HG02623 (cell line): ENCODE results near the gene PJA2.

Experiments used
- ATAC-seq: cut with Tn5 transposase; IDR thresholded peaks from one replicate; pipeline ENCODE4 v1.9.1; 2021; ENCODE audit warnings: moderate library complexity; ENCODE audit not compliant: unreplicated experiment

PJA2 gene

DNA sequence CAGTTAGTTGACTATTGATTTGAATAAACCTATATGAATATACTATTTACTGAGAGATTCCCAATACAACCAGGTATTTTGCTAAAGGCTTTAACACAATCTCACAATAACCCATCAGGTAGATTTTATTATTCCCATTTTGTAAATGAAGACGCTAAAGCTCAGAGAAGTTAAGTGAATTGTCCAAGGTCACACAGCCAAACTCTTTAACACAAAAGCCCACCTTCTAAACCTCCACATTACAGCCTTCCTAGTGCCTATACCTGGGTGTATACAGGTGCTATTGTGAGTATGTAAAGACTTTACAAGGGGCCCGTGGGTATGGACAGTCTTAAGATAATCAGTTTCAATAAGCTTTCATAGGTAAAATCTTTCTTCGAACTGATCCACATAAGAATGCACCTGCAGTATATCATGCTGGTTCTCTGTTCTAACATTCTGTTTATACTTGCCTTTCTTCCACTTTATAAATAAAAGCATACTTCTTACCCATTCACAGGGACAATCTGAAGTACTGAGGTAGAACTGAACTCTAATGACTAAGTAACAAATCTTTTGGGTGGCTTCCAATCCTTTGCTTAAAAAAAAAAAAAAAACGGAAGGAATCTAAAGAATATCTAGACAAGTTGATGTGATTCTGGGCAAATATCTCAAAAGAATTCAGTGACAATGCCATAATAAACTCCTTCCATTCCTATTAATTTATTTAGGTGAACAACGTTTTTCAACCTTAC lies 59.1 kb downstream of the PJA2 start:
- no peak for ATAC-seq

DNA sequence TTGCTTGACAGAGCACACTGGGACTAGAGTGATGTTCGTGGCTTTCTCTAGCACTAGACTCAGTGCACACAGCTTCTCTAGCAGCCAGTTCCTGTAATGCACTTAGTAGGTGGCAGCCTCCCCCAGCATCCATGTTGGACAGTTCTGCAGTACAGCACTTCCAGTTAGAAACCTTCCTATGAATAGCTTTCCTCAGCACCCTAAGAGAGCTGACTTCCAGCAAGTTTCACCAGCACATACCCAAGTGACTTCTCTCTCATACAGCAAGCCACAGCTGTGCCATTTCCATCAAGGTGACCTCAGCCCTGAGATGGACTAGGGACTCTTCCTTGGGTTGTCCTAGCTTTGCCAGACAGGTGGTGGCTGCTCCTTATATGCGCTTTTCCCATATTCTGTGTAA lies 60.4 kb downstream of the PJA2 start:
- no peak for ATAC-seq

DNA sequence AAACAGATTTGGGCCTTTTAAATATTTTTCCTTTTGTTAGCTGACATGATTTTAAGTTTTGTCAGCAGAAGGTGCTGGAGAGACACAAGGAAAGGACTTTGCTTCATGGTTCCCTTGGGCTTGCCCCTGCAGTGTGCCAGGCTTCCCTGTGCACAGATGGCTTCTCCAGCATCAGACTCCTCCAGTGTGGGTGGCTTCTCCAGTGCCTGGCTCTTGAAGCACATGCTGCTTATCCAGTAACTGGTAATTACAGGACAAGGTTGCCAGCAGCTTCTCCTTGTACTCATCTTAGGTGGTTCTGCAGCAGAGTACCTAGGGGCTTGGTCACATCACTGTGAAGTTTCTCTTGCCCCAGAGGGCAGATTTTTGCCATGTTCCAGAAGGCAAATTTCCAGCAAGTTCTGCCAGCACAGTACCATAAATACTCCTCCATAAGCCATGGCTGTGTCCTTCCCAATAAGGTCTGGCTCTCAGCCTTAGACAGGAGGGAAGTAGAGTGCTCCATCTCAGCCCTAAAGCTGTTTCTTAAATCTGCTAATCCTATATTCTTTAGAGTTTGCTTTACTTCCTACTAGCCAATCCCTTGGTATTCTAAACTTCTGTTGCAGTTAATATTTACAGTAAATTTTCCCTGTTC lies 62.4 kb downstream of the PJA2 start:
- ATAC-seq: no peak

DNA sequence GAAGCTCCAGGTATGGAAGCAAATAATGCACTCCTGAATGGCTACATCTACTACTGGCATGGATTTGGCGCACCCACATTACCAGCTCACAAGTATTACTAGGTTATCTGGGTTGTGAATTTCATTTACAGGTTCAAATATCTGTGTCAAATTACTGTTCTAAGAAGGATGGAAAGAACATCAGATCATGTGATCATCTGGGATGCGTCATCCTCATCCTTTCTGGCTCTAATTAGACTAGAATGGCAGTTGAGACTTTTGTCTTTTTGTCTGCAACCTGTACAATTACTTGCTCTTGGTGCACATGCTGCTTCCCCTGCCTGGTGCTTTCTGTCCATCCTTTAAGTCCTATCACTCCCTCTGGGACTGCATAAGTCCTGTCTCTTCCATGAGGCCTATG lies 64.1 kb downstream of the PJA2 start:
- ATAC-seq: no peak

DNA sequence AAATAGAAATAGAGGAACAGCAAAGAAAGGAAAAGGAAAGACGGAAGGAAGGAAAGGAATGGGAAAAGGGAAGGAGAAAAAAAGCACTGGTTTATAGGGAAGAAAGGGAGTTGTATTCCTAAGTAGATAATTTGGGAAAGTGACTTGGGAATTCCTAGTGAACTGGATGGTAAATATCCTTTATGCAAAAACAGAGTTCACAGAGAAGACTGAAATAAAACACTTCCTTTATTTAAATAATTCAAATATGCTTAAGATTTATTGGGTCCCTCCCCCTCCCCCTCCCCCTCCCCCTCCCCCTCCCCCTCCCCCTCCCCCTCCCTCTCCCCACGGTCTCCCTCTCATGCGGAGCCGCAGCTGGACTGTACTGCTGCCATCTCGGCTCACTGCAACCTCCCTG lies 69.4 kb downstream of the PJA2 start:
- no peak for ATAC-seq

DNA sequence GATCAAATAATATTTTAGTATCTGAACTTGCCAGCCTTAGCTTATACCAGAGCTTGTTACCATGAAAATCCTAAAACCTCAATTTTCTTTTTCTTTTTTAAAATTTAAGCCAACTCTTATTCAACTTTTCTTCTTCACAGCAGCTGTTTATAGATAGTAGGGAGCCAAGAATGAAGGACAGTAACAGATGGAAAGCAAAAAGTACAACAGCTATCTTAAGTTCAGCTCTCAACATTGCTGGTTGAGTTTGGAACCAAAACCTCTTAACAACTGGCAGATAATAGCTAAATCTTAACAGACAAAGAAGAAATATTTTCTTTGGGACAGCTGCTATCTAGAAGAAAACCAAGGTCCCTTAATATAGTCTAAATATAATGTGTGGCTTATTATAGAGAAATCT lies 74.7 kb downstream of the PJA2 start:
- no peak for ATAC-seq

DNA sequence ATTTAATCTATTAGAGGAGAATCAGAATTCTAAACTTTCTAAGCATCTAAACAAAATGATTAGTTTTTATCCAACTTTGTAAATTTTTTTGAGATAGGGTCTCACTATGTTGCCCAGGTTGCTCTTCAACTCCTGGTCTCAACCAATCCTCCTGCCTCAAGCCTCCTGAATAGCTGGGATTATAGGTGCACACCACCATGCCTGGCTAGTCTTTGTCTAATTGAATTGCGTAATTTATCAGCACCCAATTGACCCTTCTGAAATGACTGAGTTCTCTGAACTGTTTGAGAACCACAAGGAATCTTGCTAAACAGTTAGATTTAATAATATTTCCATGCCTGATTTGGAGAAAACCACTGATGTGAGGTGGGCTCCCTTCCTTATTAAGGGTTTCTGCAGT lies 75.7 kb downstream of the PJA2 start:
- ATAC-seq: no peak

DNA sequence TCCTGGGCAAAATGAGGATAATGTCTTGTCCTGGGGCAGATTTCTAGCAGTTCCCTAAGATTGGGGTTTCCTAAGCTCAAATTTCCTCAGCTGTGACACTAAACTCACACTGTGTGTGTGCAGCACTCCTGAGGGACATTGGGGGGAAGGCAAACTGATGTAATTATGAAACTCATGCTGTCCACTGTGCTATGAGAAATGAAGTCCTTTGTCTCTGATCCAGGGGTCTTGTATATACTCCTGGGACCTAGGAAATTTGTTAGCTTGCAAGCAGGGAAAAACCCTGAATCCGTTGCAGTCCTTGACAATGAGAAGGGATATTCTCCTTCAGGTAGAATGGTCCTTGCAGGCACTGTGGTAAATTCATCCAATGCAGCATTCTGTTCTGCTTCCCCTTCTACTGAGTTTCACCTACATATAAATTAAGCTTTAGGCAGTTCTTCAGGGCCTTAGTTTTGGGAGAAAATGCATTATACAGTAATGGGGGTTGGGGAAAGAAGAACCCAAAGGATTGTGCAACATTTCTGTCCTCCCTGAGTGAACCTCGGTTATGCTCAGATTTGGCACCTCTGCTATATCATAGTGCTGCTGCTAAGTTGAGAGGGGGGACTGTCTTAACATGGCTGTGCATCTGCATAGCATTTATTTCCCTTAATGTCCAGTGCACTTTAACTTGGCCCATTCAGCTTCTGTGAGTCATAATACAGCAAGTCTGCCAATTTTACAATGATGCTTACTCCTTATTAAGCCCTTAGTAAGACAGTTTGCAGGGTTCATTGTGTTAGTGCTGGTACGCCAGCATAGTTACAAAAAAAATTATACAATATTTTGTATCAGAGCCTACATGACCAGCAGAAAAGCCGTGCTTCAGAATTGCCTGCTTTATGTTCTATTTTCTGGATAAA lies 80.2 kb downstream of the PJA2 start:
- ATAC-seq: no peak

DNA sequence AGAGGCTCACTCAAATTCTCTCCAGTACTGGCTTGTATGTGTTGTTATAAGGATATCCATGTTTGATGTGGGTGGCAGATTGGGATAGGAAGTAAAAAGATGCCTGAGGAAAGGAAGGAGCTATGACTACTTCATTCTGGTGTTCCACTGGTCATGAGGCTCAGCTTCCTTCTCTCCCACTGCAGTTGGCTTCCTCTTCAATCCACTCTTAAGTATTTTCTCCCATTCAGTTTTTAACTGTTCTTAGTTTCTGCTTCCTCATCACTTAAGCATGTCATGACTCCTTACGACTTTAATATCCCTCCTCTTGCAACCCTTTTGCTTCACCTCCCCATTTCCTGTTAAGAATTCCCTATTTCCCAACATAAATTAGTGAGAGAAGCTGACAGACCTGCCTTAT lies 81.1 kb downstream of the PJA2 start:
- no peak for ATAC-seq

DNA sequence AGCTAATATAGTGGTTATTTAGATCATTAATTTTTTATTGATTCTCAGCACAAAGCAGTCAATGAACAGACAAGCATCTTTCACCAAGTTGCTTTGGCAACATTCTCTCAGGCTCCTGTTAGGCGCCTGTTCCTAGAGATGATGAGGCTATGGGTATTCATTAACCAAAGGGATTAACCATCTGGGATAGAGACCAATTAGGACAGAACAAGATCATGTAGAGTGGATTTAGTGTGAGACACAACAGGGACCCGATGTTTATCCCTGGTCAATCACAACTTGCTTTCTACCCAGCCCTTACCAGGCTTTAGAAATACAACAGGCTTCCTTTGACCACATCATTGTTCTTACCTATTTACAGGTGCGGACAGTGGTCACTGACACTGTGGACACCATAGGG lies 82.2 kb downstream of the PJA2 start:
- no peak for ATAC-seq

DNA sequence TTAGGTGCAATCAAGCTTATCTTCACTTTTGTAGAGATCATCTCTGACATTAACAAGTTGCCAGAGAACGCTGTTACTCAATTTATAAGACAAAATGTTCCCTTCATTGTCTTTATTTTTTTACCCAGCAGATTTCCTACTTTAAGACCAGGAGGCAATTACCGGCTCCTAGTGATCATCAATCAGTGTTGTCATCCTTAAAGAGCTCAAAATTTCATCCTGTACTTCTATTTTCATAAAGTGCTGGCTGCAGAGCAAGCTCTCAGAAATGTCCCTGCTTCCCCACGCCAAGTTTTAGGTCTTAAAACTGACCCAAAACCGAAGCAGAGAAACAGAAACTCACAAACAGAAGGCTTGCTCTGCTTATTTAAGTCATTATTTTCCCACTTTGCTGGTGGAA lies 82.9 kb downstream of the PJA2 start:
- no peak for ATAC-seq

DNA sequence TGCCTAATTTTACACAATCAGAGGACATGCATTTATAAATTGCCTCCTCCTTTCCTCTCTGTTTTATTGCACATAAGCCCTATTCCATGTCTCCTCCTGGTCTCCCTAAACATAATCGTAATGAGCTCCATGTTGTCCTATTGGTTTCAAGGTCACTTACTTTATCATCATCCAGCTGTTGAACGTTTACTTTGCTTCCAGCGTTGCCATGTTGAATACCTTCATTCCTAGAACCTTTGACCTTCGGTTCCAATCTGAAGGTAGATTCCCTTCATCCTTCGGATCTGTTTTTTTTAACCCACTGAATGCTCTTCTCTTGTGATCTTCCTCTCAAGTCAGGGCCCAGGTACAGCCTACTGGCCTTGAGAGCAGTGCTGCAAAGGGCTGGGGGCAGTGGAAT lies 84.3 kb downstream of the PJA2 start:
- ATAC-seq: no peak

DNA sequence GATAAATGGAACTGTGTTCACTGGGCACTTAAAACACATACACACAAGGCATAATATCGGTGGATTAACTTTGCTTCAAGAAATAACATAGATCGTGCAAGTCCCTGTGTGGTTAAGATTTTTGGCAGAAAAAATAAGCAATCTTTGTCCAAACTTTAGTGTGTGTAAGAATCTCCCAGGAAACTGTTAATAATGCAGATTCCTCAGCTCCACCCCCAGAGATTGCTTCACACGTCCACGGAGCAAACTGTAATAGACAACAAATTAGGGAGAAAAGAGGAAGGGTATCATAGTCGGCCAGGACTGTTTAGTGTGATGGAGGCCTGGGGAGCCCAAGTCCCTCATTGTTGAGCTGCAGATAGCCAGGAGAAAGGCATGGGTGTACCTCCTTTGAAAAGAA lies 84.8 kb downstream of the PJA2 start:
- ATAC-seq: no peak

DNA sequence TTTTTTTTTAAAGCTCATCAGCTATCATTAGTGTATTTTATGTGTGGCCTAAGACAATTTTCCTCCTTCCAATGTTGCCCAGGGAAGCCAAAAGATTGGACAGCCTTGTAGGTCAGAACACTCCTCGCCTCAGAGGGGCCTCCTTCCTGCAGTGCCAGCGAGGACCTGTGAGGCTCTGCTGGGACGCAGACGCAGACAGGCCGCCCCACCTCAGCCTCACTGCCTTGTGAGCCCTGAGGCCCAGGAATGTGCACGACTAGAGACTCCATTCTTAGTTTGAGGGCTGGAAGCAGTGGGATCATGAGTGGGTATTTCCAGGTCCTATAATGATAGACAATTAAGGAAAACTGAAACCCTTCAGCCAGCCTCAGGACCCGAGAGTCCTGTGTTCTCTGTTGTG lies 85.4 kb downstream of the PJA2 start:
- ATAC-seq: no peak

DNA sequence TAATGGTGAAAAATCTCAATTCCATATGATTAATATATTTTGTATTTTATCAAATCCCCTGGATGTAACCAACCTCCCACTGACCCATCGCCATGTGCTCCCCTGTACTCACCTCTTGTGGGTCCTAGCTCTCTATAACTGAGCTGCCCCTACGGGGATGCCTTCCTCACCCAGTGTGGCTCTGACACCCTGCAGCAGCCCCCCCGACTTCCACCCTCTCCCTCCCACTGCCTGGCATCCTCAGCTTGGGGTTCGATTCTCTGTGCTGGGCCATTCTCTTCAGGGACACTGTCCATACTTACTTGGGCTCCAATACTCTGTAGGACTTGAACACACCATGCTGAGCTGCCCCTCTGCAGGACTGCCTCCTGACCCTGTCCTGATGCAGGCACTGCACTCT lies 87.1 kb downstream of the PJA2 start:
- no peak for ATAC-seq

DNA sequence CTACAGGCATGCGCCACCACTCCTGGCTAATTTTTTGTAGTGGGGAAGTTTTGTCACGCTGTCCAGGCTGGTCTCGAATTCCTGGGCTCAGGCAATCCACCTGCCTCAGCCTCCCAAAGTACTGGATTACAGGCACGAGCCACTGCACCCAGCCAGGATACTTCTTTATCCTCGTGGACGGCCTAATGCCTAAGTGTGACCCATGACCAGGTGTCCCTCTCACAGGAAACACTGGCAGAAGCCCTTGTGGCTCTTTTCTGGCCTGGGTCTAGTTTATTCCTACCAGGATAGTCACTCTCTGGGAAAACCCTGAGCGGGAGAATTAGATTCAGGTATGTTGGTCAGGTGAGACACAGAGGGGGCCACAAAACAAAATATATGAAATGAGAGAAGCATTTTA lies 90.4 kb downstream of the PJA2 start:
- no peak for ATAC-seq

DNA sequence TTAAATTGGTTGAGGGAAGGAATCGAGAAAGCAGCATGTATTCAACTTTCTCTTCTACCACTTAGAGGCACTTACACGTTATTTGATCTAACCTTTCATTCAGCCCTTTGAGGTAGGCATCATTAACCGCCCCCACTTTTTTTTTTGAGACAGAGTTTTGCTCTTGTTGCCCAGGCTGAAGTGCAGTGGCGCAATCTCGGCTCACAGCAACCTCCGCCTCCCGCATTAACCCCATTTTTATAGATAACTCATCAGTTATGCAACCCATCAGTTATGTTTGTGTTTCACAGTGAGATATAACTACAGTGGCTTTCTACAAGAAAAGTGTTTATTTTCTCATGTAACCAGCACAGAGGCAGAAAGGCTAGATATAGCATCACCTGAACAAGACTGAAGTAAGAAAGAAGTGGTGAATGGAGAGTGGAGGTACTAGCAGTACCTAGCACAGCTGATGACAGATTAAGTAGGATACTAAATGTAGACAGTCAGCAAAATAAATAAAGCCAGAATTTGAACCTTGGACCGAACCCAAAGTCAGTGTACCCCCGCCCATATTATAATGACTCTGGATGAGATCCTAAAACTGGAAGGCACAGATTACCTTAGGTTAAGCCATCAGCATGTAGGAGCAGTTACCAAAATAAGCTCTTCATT lies 91.2 kb downstream of the PJA2 start:
- ATAC-seq: no peak

DNA sequence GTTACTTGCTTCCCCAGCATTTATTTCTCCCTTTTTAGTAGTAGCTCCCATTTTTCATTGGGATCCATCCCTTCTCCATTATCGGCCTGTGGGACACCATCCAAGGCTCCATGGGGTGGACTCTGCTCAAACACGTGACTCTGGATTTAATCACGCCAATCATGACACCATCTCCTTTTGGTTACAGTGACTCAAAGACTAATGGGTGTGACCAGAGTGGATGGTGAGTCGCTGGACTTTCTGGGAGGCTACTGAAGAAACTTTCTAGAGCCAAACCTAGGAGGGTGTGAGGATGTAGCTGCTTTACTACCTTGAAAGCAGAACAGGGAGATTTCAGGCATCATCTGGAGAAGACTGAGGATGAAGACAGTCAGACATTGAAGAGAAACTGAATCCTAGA lies 93.1 kb downstream of the PJA2 start:
- ATAC-seq: no peak

DNA sequence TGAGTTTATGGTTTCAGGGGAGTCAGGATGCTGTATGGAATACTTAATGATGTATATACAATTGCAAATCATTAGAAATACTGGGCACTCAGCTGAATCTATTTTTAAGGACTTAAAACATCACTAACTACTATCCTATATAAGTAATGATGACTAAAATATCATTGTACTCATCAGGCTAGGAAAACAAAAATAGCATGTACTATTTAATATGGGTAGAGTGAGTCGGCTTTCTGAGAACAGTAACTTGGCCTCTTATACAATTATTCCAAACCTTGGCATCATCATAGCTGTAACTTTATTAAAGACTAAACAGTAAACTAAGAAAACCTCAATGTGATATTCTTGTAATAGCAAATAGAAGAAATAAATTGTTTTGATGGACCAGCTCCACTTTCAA lies 94.5 kb downstream of the PJA2 start:
- no peak for ATAC-seq

DNA sequence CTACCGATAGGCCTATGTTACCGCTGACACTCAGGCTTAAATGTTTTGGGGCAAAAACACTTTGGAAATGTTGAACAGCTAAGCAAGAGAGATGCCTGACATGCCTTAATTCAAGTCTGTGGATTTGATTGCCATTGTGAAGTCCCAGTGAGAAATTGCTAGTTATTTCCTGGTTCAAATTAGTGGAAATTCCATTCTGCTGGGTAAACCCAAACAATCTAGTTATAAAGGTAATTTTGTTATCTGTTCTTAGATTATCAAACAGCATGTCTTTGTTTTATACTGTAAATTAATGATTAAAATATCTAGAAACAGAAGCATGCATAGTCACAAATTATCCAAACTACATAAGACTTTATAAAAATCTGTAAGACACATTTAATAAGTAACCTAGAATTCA lies 96.6 kb downstream of the PJA2 start:
- ATAC-seq: no peak

DNA sequence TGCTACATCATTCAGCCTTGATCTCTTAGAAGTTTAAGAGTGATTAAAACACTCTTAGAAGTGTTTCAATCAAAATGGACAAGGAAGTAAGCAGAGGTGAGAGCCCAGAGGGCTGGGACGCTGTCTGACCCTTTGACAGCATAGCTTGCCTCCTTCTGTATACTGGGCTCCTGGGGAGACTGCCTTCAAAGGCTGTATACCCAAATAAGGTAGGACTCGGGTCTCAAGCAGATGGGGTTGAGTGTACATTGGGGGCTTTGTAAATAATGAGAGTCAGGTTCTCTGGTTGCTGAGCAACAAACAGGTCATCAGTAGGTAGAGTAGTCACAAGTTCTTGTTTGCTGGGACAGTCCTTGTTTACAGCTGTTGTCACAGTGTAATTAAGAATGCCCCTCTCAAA lies 97.1 kb downstream of the PJA2 start:
- ATAC-seq: no peak

DNA sequence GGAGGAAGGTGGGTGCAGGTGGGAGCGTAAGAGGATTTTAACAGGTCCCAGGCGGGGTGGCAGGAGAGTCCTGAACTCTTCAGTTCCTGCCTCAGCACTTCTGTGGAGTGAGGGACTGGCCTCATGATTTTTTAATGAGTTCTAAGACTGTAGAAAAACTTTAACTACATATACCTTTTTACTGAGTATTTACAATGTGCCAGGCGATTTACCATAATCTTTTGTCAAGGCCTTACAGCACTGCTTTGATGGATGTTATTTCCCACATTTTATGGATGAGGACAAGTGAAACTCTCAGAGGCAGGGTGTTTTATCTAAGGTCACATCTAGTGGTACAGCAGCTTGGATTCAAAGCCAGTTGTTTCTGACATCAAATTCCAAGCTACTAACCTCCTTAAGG lies 99.5 kb downstream of the PJA2 start:
- no peak for ATAC-seq
